Neutrophil (primary cell): ENCODE data around the gene PHAF1.
A peak's percentile ranks its signal among the peaks of the same experiment; 100 is the strongest.

ENCODE experiments used
- H3K27ac ChIP-seq: fragments of 200-600 bp; sonication (generic); 2 replicates; pipeline ENCODE4 v1.5.1; 2016; ENCODE audit warnings: mild to moderate bottlenecking, moderate library complexity
- H3K27me3 ChIP-seq: fragments of 200-600 bp; sonication (generic); 2 replicates; pipeline ENCODE4 v1.6.0; 2016; ENCODE audit warnings: mild to moderate bottlenecking
- H3K36me3 ChIP-seq: fragments of 200-600 bp; sonication (generic); 2 replicates; pipeline ENCODE4 v1.5.1; 2017
- H3K4me1 ChIP-seq, 2 experiments: fragments of 200-600 bp in 1 of 2; sonication (generic) in 1 of 2; 1 replicate in 1 of 2; 2 replicates in 1 of 2; pipeline versions ENCODE4 v1.5.1 to v1.6.1; 2013 to 2016; ENCODE audit warnings: low read depth in 1 of 2, low read length in 1 of 2, mild to moderate bottlenecking in 1 of 2, moderate library complexity in 1 of 2; ENCODE audit not compliant: control insufficient read depth in 1 of 2, insufficient read depth in 1 of 2
- H3K4me3 ChIP-seq, 2 experiments: fragments of 200-600 bp in 1 of 2; sonication (generic) in 1 of 2; 1 replicate in 1 of 2; 2 replicates in 1 of 2; pipeline ENCODE4 v1.5.1; 2013 to 2016; ENCODE audit warnings: low read depth in 1 of 2, low read length in 1 of 2, mild to moderate bottlenecking in 1 of 2, moderate library complexity in 1 of 2
- H3K9me3 ChIP-seq: fragments of 200-600 bp; sonication (generic); 2 replicates; pipeline ENCODE4 v1.5.1; 2016
- TF ChIP-seq, protein P1 (sequence below): fragments of 200-600 bp; sonication (generic); IDR thresholded peaks from 2 replicates; pipeline ENCODE4 v1.5.1; 2016; ENCODE audit warnings: antibody characterized with exemption

PHAF1 gene

DNA sequence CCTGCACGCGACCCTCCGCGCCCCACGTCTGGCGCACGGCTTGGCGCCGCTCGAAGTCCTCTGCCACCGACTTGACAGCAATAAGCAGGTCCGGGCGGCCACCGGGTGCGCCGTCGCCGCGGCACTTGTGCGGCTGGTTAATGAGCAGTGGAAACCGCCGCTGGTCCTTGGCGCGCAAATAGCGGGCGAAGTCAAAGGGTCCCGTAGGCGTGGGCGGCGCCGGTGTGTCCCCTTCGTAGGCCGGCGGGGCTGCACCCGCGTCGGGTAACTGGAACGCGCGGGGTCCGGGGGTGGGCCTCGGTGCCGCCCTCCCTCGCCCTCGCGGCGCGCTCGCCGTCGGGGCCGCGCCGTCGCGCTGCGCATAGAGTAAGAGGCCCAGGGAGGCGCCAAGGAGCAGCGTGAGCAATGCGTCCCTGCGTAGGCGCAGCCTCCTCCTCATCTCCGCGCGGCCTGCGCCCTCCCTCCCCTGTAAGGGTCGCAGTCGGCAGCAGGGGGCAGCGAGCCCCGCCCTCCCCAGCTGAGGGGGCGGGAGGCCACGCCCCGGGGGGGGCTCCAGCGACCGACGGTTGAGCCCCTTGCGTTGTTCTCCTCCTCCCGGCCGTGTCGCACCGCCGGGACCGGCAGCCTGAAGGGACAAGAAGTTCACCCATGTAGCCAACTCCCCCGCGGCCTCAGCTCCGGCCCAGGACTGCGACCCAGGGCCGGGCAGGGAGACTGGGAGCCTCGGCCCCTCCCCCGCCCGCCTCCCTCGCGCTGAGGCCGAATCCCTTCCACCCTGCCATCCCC, 40.5 kb downstream of the PHAF1 start:
- no peak overlapping the region for H3K27ac ChIP-seq
- H3K27me3 ChIP-seq = peaks cover 63% of the 10 kb centered on the region
- no peaks in the 10 kb centered on the region for H3K9me3 ChIP-seq
- TF ChIP-seq, protein P1, sequence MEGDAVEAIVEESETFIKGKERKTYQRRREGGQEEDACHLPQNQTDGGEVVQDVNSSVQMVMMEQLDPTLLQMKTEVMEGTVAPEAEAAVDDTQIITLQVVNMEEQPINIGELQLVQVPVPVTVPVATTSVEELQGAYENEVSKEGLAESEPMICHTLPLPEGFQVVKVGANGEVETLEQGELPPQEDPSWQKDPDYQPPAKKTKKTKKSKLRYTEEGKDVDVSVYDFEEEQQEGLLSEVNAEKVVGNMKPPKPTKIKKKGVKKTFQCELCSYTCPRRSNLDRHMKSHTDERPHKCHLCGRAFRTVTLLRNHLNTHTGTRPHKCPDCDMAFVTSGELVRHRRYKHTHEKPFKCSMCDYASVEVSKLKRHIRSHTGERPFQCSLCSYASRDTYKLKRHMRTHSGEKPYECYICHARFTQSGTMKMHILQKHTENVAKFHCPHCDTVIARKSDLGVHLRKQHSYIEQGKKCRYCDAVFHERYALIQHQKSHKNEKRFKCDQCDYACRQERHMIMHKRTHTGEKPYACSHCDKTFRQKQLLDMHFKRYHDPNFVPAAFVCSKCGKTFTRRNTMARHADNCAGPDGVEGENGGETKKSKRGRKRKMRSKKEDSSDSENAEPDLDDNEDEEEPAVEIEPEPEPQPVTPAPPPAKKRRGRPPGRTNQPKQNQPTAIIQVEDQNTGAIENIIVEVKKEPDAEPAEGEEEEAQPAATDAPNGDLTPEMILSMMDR = no peak
- peaks cover 48% of the 10 kb centered on the region for H3K36me3 ChIP-seq
- H3K4me3 ChIP-seq = peak overlapping the region; percentile 23 to 32
- peaks cover 39 to 53% of the 10 kb centered on the region in 2 experiments for H3K4me1 ChIP-seq

- TF ChIP-seq, protein P1 = no peak
- Histone ChIP-seq H3K27ac (no peak within 1 kb of the TSS), H3K9me3 (no peaks in the 10 kb centered on the region), H3K4me1 (peaks cover 38 to 51% of the 10 kb centered on the region in 2 experiments), H3K36me3 (peaks cover 44% of the 10 kb centered on the region), H3K27me3 (peaks cover 69% of the 10 kb centered on the region), H3K4me3 (peak within 1 kb of the TSS; percentile 23 to 32)
Observed at GRCh38 chr16:67150833-67151396, 41.2 kb downstream of the PHAF1 start, which contains the start of gene B3GNT9. Gene B3GNT9 (minus strand): TSS chr16:67150998. CDS start chr16:67150485, 513 bp downstream.

DNA sequence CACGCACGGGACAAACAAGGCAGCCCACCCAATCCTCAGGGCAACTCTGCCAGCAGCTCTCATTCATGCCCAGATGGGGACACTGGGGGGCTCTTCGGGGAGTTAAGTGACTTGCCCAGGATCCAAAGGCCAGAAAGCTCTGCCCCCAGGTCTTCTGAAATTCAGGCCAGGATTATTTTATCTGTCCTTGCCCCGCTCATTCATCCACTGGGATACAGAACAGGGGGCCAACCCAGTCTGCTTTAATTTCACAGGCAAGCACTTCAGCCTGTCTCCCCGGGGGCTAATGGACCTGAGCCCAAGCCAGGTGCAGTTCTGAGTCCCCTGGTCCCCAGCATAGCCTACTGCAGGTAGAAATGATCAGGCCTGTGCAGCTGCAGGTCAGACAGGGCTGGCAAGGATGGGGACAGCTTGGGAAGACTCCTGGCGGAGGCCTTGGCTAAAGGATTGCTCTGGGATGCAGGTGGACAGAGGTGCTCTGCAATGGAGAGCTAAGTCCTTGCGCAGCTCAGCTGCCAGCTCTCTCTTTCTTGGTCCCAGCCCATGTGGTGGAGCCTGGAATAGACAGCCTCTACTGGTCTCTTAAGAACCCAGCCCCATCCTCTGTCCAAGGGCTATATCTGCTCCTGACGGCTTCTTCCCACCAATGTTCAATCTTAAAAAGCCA, 41.8 kb downstream of the PHAF1 start:
- Histone ChIP-seq H3K27me3 (peaks cover 76% of the 10 kb centered on the region), H3K4me3 (no peak overlapping the region), H3K27ac (no peak overlapping the region), H3K4me1 (peaks cover 31 to 44% of the 10 kb centered on the region in 2 experiments), H3K36me3 (peaks cover 37% of the 10 kb centered on the region), H3K9me3 (no peaks in the 10 kb centered on the region)
- TF ChIP-seq, protein P1 = no peak

- Histone ChIP-seq H3K9me3 (no peaks in the 10 kb centered on the region), H3K27ac (no peak overlapping the region), H3K27me3 (peaks cover 68% of the 10 kb centered on the region), H3K4me1 (peaks cover 44 to 54% of the 10 kb centered on the region in 2 experiments), H3K36me3 (peaks cover 8% of the 10 kb centered on the region), H3K4me3 (peak overlapping the region; percentile 34 to 58)
- TF ChIP-seq, protein P1 = no peak
Observed at GRCh38 chr16:67154578-67155294, 45.0 kb downstream of the PHAF1 start.
